Measurements from ENCODE around the gene ARMC5.

- TF ChIP-seq, protein P1, sequence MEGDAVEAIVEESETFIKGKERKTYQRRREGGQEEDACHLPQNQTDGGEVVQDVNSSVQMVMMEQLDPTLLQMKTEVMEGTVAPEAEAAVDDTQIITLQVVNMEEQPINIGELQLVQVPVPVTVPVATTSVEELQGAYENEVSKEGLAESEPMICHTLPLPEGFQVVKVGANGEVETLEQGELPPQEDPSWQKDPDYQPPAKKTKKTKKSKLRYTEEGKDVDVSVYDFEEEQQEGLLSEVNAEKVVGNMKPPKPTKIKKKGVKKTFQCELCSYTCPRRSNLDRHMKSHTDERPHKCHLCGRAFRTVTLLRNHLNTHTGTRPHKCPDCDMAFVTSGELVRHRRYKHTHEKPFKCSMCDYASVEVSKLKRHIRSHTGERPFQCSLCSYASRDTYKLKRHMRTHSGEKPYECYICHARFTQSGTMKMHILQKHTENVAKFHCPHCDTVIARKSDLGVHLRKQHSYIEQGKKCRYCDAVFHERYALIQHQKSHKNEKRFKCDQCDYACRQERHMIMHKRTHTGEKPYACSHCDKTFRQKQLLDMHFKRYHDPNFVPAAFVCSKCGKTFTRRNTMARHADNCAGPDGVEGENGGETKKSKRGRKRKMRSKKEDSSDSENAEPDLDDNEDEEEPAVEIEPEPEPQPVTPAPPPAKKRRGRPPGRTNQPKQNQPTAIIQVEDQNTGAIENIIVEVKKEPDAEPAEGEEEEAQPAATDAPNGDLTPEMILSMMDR (IDR thresholded peaks at IDR 0.05), result no peak
- no peak for TF ChIP-seq POLR2A (IDR thresholded peaks at IDR 0.05)
- TF ChIP-seq POLR2AphosphoS5 (IDR thresholded peaks at IDR 0.05), result no peak
- TF ChIP-seq EP300 (IDR thresholded peaks at IDR 0.05), result no peak
Observed at GRCh38 chr16:31466381-31466841, 7.1 kb downstream of the ARMC5 start.
